Mononuclear cell (primary cell): ENCODE data around the gene IER5. TPM values are rescaled to one million over a fixed set of nuclear protein-coding genes. Genes with fewer than 3 reads are reported as not detected.
"Not testable (repeated sequence)": the region's sequence is repeated elsewhere in the genome, so short reads cannot be mapped to it uniquely, and the experiment has no call there.

ENCODE experiments used
- H3K27me3 ChIP-seq: 2 replicates; pipeline ENCODE4 v1.6.0; 2011; ENCODE audit warnings: low read length, control low read depth; ENCODE audit not compliant: insufficient read depth
- H3K4me1 ChIP-seq: 2 replicates; pipeline ENCODE4 v1.5.1; 2011; ENCODE audit warnings: mild to moderate bottlenecking, low read length, control low read depth; ENCODE audit not compliant: insufficient read depth
- H3K4me3 ChIP-seq: 2 replicates; pipeline ENCODE4 v1.5.1; 2011; ENCODE audit warnings: mild to moderate bottlenecking, low read length, moderate library complexity
- H3K9me3 ChIP-seq: 2 replicates; pipeline ENCODE4 v1.5.1; 2011; ENCODE audit warnings: low read depth, mild to moderate bottlenecking, control low read depth, low read length
- total RNA-seq: library from RNA; depleted of rRNA; stranded (reverse); fragments of >200 nt; gene quantifications from one replicate; pipeline ENCODE4 v1.2.3, GENCODE V29; 2012

IER5 gene
- 170 TPM for total RNA-seq

- Histone ChIP-seq H3K27me3 (no peaks in the 10 kb centered on the region), H3K4me3 (peak within 1 kb of the TSS; percentile 89), H3K9me3 (no peaks in the 10 kb centered on the region), H3K4me1 (peaks cover 59% of the 10 kb centered on the region)
Observed at GRCh38 chr1:181088079-181089016, at the start of gene IER5. IER5 (plus strand) TSS chr1:181088700; CDS start chr1:181088903, 203 bp downstream.

- Histone ChIP-seq H3K4me3 (no peak overlapping the region), H3K9me3 (no peaks in the 10 kb centered on the region), H3K4me1 (peaks cover 85% of the 10 kb centered on the region), H3K27me3 (no peaks in the 10 kb centered on the region)
Observed at GRCh38 chr1:181040284-181040865, 48.1 kb upstream of the IER5 start.

DNA sequence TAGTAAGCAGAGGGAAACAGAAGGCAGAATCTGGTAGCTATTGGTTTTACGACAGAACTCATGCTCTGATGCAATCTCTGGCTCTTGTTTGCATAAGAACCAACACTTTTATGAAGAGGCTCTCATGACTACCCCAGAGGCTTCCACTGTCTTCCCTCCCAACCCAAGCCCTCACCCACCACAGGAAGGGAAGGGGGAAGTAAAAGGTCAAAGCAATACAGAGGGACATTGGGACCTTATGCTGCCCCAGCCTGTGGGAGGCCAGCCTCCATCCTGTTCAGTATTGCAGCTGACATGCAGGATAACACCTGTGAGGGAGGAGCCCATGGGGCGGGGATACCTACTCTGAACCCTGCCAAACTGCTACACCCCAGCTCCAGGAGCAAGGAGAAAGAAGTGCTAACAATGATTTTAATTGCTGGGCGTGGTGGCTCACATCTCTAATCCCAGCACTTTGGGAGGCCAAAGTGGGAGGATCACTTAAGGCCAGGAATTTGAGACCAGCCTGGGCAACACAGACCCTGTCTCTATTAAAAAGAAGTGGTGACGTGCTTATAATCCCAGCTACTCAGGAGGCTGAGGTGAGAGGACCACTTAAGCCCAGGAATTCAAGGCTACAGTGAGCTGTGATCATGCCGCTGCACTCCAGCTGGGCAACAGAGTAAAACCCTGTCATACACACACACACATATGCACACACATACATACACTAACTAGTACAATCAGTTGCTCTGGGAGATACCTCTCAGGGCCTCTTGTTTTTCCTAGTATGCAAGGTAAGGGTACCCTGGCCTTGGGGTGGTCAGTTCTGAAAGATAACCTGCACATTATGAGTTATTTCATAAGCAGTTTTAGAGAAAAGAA, 45.2 kb upstream of the IER5 start:
- Histone ChIP-seq H3K27me3 (no peaks in the 10 kb centered on the region), H3K4me1 (peaks cover 59% of the 10 kb centered on the region), H3K4me3 (no peak overlapping the region), H3K9me3 (no peaks in the 10 kb centered on the region)

- no peaks in the 10 kb centered on the region for H3K27me3 ChIP-seq
- peaks cover 55% of the 10 kb centered on the region for H3K4me1 ChIP-seq
- H3K4me3 ChIP-seq, result no peak overlapping the region
- no peaks in the 10 kb centered on the region for H3K9me3 ChIP-seq
Observed at GRCh38 chr1:181044449-181044966, 44.0 kb upstream of the IER5 start.

GRCh38 chr1:181045946-181046345, 42.6 kb upstream of the IER5 start:
- not testable (repeated sequence) for H3K9me3 ChIP-seq
- peaks cover 44% of the 10 kb centered on the region for H3K4me1 ChIP-seq

DNA sequence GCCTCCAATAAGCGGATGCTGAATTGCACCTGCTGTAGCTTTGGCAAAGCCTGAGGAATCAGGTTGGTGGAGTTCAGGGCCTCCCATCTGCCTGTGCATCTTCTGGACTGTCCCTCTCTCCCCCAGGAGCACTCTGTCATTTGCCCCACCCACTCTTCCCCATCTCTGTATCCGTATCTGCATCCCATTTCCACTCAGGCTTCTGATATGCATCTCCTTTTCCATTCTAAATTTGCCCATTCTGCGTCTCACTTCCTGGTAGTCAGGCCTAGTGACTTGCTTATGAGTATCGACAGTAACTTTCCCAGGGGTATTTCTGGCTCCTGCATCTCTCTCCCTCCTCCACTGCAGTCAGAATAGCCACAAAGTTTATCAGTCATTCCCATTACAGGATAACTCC, 39.1 kb upstream of the IER5 start:
- H3K27me3 ChIP-seq, result no peaks in the 10 kb centered on the region
- no peak overlapping the region for H3K4me3 ChIP-seq
- no peaks in the 10 kb centered on the region for H3K9me3 ChIP-seq
- peaks cover 10% of the 10 kb centered on the region for H3K4me1 ChIP-seq

More at GRCh38 chr1:181045946-181046345, 42.6 kb upstream of the IER5 start:
- not testable (repeated sequence) for H3K4me3 ChIP-seq, H3K27me3 ChIP-seq

- no peaks in the 10 kb centered on the region for H3K27me3 ChIP-seq
- H3K4me1 ChIP-seq, result no peaks in the 10 kb centered on the region
- no peak overlapping the region for H3K4me3 ChIP-seq
- H3K9me3 ChIP-seq, result no peaks in the 10 kb centered on the region
Observed at GRCh38 chr1:181050922-181051321, 37.6 kb upstream of the IER5 start.

GRCh38 chr1:181056560-181056959, 31.9 kb upstream of the IER5 start:
- Histone ChIP-seq H3K9me3 (no peaks in the 10 kb centered on the region), H3K4me1 (peaks cover 16% of the 10 kb centered on the region), H3K27me3 (no peaks in the 10 kb centered on the region), H3K4me3 (no peak overlapping the region)

DNA sequence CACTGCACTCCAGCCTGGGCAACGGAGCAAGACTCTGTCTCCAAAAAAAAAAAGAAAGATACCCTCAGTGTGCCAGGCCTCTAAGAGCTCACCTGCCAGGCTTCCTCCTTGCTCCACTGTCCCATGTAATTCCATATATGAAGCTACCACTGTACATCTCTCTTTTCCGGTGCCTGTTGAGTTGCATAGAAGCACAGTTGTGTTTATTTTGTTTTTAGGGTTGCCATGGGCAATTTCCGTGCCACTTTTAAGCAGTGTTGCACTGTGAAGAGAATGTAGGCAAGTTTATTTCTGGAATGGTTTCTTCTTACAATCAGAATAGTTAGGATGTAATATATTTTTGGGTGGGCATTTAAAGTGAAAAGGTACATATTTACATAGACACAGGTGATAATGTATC, 31.4 kb upstream of the IER5 start:
- no peaks in the 10 kb centered on the region for H3K27me3 ChIP-seq
- peaks cover 22% of the 10 kb centered on the region for H3K4me1 ChIP-seq
- no peak overlapping the region for H3K4me3 ChIP-seq

GRCh38 chr1:181059435-181059834, 29.1 kb upstream of the IER5 start:
- peaks cover 45% of the 10 kb centered on the region for H3K4me1 ChIP-seq
- no peaks in the 10 kb centered on the region for H3K9me3 ChIP-seq
- no peak overlapping the region for H3K4me3 ChIP-seq
- H3K27me3 ChIP-seq, result no peaks in the 10 kb centered on the region

More for the DNA sequence above, 31.4 kb upstream of the IER5 start:
- H3K9me3 ChIP-seq, result no peaks in the 10 kb centered on the region

DNA sequence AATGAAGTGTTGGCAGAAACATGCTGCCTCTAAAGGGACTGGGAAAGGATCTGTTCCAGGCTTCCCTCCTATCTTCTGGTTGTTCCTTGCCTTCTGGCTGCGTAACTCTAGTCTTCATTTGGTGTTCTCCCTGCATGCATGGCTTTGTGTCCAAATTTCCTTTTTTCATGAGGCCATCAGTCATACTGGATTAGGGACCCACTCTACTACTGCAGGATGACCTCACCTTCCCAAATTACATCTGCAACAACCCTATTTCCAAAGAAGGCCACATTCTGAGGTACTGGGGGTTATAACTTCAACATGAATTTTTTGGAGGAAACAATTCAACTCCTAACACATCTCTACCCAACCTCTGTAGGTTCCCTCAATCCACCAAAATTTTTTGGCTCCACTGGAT, 28.4 kb upstream of the IER5 start:
- H3K9me3 ChIP-seq, result no peaks in the 10 kb centered on the region
- H3K27me3 ChIP-seq, result no peaks in the 10 kb centered on the region
- peaks cover 47% of the 10 kb centered on the region for H3K4me1 ChIP-seq
- H3K4me3 ChIP-seq, result no peak overlapping the region

- not testable (repeated sequence) for H3K9me3 ChIP-seq, H3K27me3 ChIP-seq, H3K4me3 ChIP-seq
- peaks cover 47% of the 10 kb centered on the region for H3K4me1 ChIP-seq
Observed at GRCh38 chr1:181060947-181061346, 27.6 kb upstream of the IER5 start.

DNA sequence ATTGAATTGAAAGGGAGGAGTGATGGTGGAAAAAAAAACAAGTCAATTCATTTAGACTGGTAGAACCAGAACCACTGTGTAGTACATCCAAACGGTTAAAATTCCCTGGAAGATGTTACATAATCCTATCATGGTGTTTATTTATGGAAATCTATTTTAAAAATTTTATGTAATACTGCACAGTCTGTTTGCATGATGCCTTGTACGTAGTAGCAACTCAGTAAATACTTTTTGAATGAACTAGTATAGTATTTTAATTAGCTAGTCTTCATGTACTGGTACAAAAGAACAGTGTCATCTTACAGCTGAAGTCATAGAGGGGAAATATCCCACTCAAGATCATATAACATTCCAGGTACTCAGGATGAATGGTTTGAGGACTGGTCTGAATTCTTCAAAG, 27.0 kb upstream of the IER5 start:
- Histone ChIP-seq H3K4me1 (peaks cover 47% of the 10 kb centered on the region), H3K27me3 (no peaks in the 10 kb centered on the region), H3K4me3 (no peak overlapping the region), H3K9me3 (no peaks in the 10 kb centered on the region)

DNA sequence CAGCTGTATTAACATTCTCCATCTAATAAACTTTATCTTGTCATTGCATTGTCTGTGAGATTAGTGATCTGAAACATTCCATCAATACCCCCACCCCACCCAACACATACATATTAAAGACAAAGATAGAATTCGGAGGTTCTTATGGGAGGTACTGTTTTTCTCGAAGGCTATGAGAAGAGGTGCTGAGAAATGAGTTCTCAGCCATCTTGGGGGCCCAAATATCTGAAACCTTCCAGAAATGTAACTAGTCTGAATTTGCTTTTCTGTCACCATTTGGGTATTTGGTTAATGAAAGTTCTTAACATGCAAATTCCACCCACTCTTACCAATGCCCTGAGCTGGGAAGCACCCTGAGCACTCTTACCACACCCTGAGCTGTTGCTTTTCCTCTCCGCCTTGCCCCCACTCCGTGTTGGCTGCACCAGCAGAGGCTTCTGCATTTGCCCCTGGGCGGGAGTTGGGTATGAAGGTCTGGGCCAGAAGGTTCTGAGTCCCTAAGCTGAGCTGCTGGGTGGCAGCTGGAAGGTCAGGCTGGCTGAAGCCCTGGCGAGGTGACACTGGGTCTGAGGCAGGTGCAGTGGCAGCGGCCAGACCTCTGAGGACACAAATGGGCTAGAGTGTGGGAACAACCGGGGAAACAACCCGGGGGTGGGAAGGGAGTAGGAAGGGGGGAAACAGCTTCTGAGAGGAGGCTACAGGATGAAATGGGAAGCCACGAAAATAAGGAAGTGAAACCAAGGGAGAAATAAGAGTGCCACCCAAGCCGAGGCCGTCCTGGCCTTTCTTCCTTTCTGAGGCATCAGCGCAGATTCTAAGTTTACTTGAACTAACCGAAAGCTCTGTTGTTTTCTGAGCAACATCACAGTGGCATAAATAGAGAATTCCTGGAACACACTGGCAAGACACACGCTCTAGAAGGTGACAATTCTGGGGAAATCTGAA, 26.3 kb upstream of the IER5 start:
- Histone ChIP-seq H3K4me3 (no peak overlapping the region), H3K27me3 (no peaks in the 10 kb centered on the region), H3K4me1 (peaks cover 47% of the 10 kb centered on the region), H3K9me3 (no peaks in the 10 kb centered on the region)
